ENCODE measurements around the gene C11orf21. TPM values are rescaled to one million over a fixed set of nuclear protein-coding genes. Genes with fewer than 3 reads are reported as not detected.

C11orf21 gene
- total and polyA plus RNA-seq, 2 of the 8 experiments (the other 6 are each of a cell fraction or from before 2014, with no cell fraction given): not detected

DNA sequence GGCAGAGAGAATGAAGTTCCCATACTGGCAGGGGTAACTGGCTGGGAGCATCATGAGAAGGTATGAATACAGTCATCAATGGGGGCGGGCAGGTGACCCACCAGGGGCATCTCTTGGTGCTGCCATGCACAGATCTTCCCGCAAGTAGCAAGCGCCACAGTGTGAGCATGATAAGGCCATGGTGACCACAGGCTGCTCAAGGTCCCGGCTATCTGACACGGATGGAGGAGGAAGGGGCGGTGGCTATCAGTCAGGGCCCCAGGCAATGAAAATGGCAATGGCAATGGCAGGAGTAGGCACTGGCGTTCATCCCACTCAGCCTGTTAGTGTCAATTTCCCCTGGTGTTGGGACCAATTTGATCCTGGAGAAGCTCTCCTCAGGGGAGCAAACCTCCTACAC is 53.0 kb downstream of the C11orf21 start:
- no peaks in the 10 kb centered on the region for H3K9me3 ChIP-seq (ENCODE audit: insufficient read depth in 2 of 2, low read depth in 1 of 2, low read length in 1 of 2)
- no peak overlapping the region for H2AK5ac ChIP-seq (ENCODE audit: low read depth, low read length)
- no peaks in the 10 kb centered on the region for H3K36me3 ChIP-seq (ENCODE audit: control insufficient read depth in 2 of 4, insufficient read depth in 4 of 4, low read length in 3 of 4)
- H3K4me2 ChIP-seq (ENCODE audit: insufficient read depth in 1 of 2, low read depth in 2 of 2, low read length in 2 of 2): no peak overlapping the region
- H3K27ac ChIP-seq (ENCODE audit: low read depth, low read length): no peak overlapping the region
- no peaks in the 10 kb centered on the region for H3K4me1 ChIP-seq (replicated peaks in 1 of 4; ENCODE audit: control insufficient read depth in 3 of 4, insufficient read depth in 4 of 4, low read length in 3 of 4)
- H3K79me2 ChIP-seq (ENCODE audit: control insufficient read depth in 1 of 2, insufficient read depth in 2 of 2, low read length in 2 of 2): no peaks in the 10 kb centered on the region
- no peak for TF ChIP-seq TCF12 (IDR thresholded peaks at IDR 0.05; ENCODE audit: low read depth, low read length)
- no peak overlapping the region for H3K4me3 ChIP-seq (ENCODE audit: extremely low read depth in 1 of 4, insufficient read depth in 2 of 4, low read depth in 3 of 4, low read length in 4 of 4)
- H3K23me2 ChIP-seq (ENCODE audit: low read depth, low read length): no peaks in the 10 kb centered on the region
- H3K79me1 ChIP-seq (ENCODE audit: low read depth, low read length): no peaks in the 10 kb centered on the region
- H3K9ac ChIP-seq (replicated peaks in 1 of 4; ENCODE audit: extremely low read depth in 1 of 4, low read depth in 3 of 4, low read length in 3 of 4): no peak overlapping the region
- no peak overlapping the region for H4K91ac ChIP-seq (replicated peaks; ENCODE audit: insufficient read length, low read length)
- no peak overlapping the region for H3K56ac ChIP-seq (replicated peaks; ENCODE audit: insufficient read length, low read depth, low read length)
- no peak overlapping the region for H3K23ac ChIP-seq (ENCODE audit: insufficient read length)
- no peak overlapping the region for H3K4ac ChIP-seq (replicated peaks; ENCODE audit: insufficient read length, low read depth, low read length)
- no peak overlapping the region for H2BK15ac ChIP-seq (ENCODE audit: low read length)
- H2AFZ ChIP-seq (ENCODE audit: low read length): no peak overlapping the region
- H2BK120ac ChIP-seq (replicated peaks; ENCODE audit: low read depth, low read length): no peak overlapping the region
- no peak overlapping the region for H4K5ac ChIP-seq (ENCODE audit: insufficient read length, low read depth, low read length)
- no peaks in the 10 kb centered on the region; a peak in 2 of 7 replicates for H3K27me3 ChIP-seq (replicated peaks in 1 of 4; ENCODE audit: control insufficient read depth in 3 of 4, extremely low read depth in 1 of 4, insufficient read depth in 3 of 4, low read length in 3 of 4)
- H2BK20ac ChIP-seq (ENCODE audit: low read length): no peak overlapping the region
- DNase-seq (ENCODE audit: low read depth in 1 of 2, low spot score in 2 of 2) (no peak), FAIRE-seq (no peak)
- no peaks in the 10 kb centered on the region for H4K20me1 ChIP-seq (replicated peaks in 1 of 2; ENCODE audit: control insufficient read depth in 1 of 2, insufficient read depth in 2 of 2, low read length in 2 of 2)
- no peak overlapping the region for H3K18ac ChIP-seq (ENCODE audit: extremely low read depth, low read length)
- H2BK12ac ChIP-seq (ENCODE audit: low read depth, low read length): no peak overlapping the region
- H2BK5ac ChIP-seq (ENCODE audit: low read depth, low read length): no peak overlapping the region
- ChIA-PET CTCF (ENCODE audit: partially characterized antibody) (interaction anchor here (0.8 to 1.7 kb wide), 8 partner anchors 10 to 172 kb away, joined by 3 to 5 read pairs (median 4); no protein-coding TSS in a partner anchor), POLR2A (ENCODE audit: partially characterized antibody) (no interaction called here)
- WGBS, 2 experiments (ENCODE audit: extremely low coverage in 1 of 2, insufficient coverage in 1 of 2, insufficient read length in 1 of 2, insufficient replicate concordance in 2 of 2, low coverage in 1 of 2, low lambda C conversion rate in 2 of 2, missing lambda C conversion rate in 1 of 2): 94% methylated on average over 7 of the region's 7 CpGs; no CpG with 5 or more reads in 1 of the 2 experiments
- H4K8ac ChIP-seq (ENCODE audit: extremely low read depth, insufficient read depth, low read length): no peak overlapping the region
- no peak overlapping the region for H3K14ac ChIP-seq (ENCODE audit: insufficient read length)

Measured in H1 (cell line).